HEK293T (cell line): ENCODE results near the gene TTC7B.

Experiments
- FOXM1 ChIP-seq: fragments of 450-650 bp; IDR thresholded peaks from 2 replicates; pipeline ENCODE4 v1.6.1; 2017; ENCODE audit warnings: mild to moderate bottlenecking, borderline replicate concordance
- SP1 ChIP-seq: fragments of 450-650 bp; IDR thresholded peaks from 2 replicates; pipeline ENCODE4 v1.6.1; 2017
- ZNF384 ChIP-seq: fragments of 450-650 bp; IDR thresholded peaks from 2 replicates; pipeline ENCODE4 v1.6.1; 2016

- TF ChIP-seq SP1 (no peak), ZNF384 (no peak), FOXM1 (no peak)
Measured at GRCh38 chr14:90773196-90773486, 43.1 kb downstream of the TTC7B start.
